ENCODE results near the gene TAF13.

- TF ChIP-seq CTCF (IDR thresholded peaks at IDR 0.05; ENCODE audit: low read depth, low read length, poor library complexity, severe bottlenecking) (no peak), EZH2phosphoT487 (IDR thresholded peaks at IDR 0.05; ENCODE audit: borderline replicate concordance, low read length) (no peak)
Measured at GRCh38 chr1:109079240-109079622, 3.4 kb upstream of the TAF13 start.

Measured in DOHH2 (cell line).